Caco-2 (cell line): ENCODE results near the gene NRXN2. TPM values are rescaled to one million over a fixed set of nuclear protein-coding genes. Genes with fewer than 3 reads are reported as not detected.

ENCODE experiments used
- BruUV-seq: library from RNA; stranded (reverse); fragments of 400-500 nt; replicated peaks from 2 replicates; lab custom pipeline; 2021; lab: Mats Ljungman, UMichigan
- CTCF ChIA-PET: fragments of 300-600 bp; sonication (Branson Sonifier 250); formaldehyde crosslinking; loops from one replicate; lab custom pipeline; 2022; ENCODE audit warnings: antibody characterized with exemption; lab: Charles Lee
- POLR2A ChIA-PET: fragments of 300-600 bp; sonication (Branson Sonifier 250); formaldehyde crosslinking; loops from one replicate; lab custom pipeline; 2022; ENCODE audit warnings: antibody characterized with exemption; lab: Charles Lee
- DNase-seq, 2 experiments: peaks; one replicate each; pipeline versions ENCODE4 v3.0.0 to v3.0.0-alpha.2; 2020 to 2022
- H3K27me3 ChIP-seq: replicated peaks from 2 replicates; pipeline ENCODE4 v1.6.0; 2011; ENCODE audit warnings: low read length; ENCODE audit not compliant: control insufficient read depth, insufficient read depth
- H3K36me3 ChIP-seq: 2 replicates; pipeline ENCODE4 v1.5.1; 2011; ENCODE audit warnings: low read length; ENCODE audit not compliant: control insufficient read depth, insufficient read depth
- H3K4me1 ChIP-seq: fragments of 250-450 bp; sonication (Bioruptor Pico); 2 replicates; pipeline ENCODE4 v1.5.1; 2020; ENCODE audit warnings: mild to moderate bottlenecking
- H3K4me3 ChIP-seq: 2 replicates; pipeline ENCODE4 v1.5.1; 2011; ENCODE audit warnings: low read depth, mild to moderate bottlenecking, control low read depth, low read length
- H3K9me3 ChIP-seq: fragments of 250-450 bp; sonication (Bioruptor Pico); 2 replicates; pipeline ENCODE4 v1.5.1; 2020; ENCODE audit warnings: mild to moderate bottlenecking, moderate library complexity
- H3K27ac Mint-ChIP-seq: one replicate; pipeline ENCODE4 v1.8.0; 2022; ENCODE audit warnings: mixed read lengths; ENCODE audit not compliant: unreplicated experiment
- H3K27me3 Mint-ChIP-seq: one replicate; pipeline ENCODE4 v1.8.0; 2022; ENCODE audit warnings: mixed read lengths; ENCODE audit not compliant: insufficient read depth, unreplicated experiment
- H3K36me3 Mint-ChIP-seq: one replicate; pipeline ENCODE4 v1.8.0; 2022; ENCODE audit warnings: mild to moderate bottlenecking, mixed read lengths; ENCODE audit not compliant: insufficient read depth, unreplicated experiment
- H3K4me1 Mint-ChIP-seq: one replicate; pipeline ENCODE4 v1.8.0; 2022; ENCODE audit warnings: low read depth, mixed read lengths; ENCODE audit not compliant: unreplicated experiment
- H3K4me3 Mint-ChIP-seq: one replicate; pipeline ENCODE4 v1.8.0; 2022; ENCODE audit warnings: mild to moderate bottlenecking, moderate library complexity, mixed read lengths; ENCODE audit not compliant: unreplicated experiment
- H3K9me3 Mint-ChIP-seq: one replicate; pipeline ENCODE4 v1.8.0; 2022; ENCODE audit warnings: mixed read lengths; ENCODE audit not compliant: unreplicated experiment
- CTCF ChIP-seq, 2 experiments: fragments of 200-600 bp in 1 of 2; IDR thresholded peaks; 1 replicate in 1 of 2; 2 replicates in 1 of 2; pipeline versions ENCODE4 v1.5.1 to v1.8.0; 2011 to 2022; ENCODE audit warnings: antibody characterized with exemption in 1 of 2, control low read depth in 1 of 2, inconsistent platforms in 1 of 2, low read depth in 1 of 2, low read length in 1 of 2, mild to moderate bottlenecking in 1 of 2, moderate library complexity in 1 of 2; ENCODE audit not compliant: insufficient read depth in 1 of 2, severe bottlenecking in 1 of 2, unreplicated experiment in 1 of 2
- intact Hi-C: fragments of 100-400 bp; cut with micrococcal nuclease; formaldehyde crosslinking; loops from one replicate; pipeline ENCODE4 v1.10.0; 2022; ENCODE audit not compliant: unreplicated experiment
- total RNA-seq: library from RNA; stranded (reverse); gene quantifications from 2 replicates; pipeline ENCODE4 v1.2.3, GENCODE V29; 2022

NRXN2 gene
- total RNA-seq, 1 experiment from 2014 or later: 7.6 TPM

GRCh38 chr11:64726867-64727530 lies 4.0 kb upstream of the NRXN2 start:
- Histone ChIP-seq H3K36me3 (no peaks in the 10 kb centered on the region), H3K4me3 (no peak overlapping the region), H3K4me1 (peaks cover 24% of the 10 kb centered on the region), H3K9me3 (no peaks in the 10 kb centered on the region), H3K27me3 (peaks cover 1% of the 10 kb centered on the region; the same call in 1 of the 2 replicates)
- Mint-ChIP-seq H3K27me3 (peaks cover 5% of the 10 kb centered on the region), H3K36me3 (no peaks in the 10 kb centered on the region), H3K27ac (no peak overlapping the region), H3K4me1 (peaks cover 12% of the 10 kb centered on the region), H3K4me3 (no peak overlapping the region), H3K9me3 (no peaks in the 10 kb centered on the region)
- no peak for TF ChIP-seq CTCF (IDR thresholded peaks at IDR 0.05; ENCODE audit: insufficient read depth in 1 of 2, low read depth in 1 of 2, low read length in 1 of 2, severe bottlenecking in 1 of 2, unreplicated experiment in 1 of 2)
- DNase-seq: no peak
- ChIA-PET CTCF (interaction anchor here (1.0 kb wide), 1 partner anchor 38 kb away, joined by 3 read pairs; no protein-coding TSS in a partner anchor), POLR2A (no interaction called here)
- no TSS peak for BruUV-seq
- intact Hi-C loops: no loop called here

GRCh38 chr11:64726211-64726641 lies 3.2 kb upstream of the NRXN2 start:
- Histone ChIP-seq H3K36me3 (no peaks in the 10 kb centered on the region), H3K4me3 (no peak overlapping the region)
- H3K27me3 Mint-ChIP-seq: peaks cover 5% of the 10 kb centered on the region

More at GRCh38 chr11:64726211-64726641, 3.2 kb upstream of the NRXN2 start:
- Histone ChIP-seq H3K9me3 (no peaks in the 10 kb centered on the region), H3K27me3 (peaks cover 5% of the 10 kb centered on the region; the same call in 1 of the 2 replicates), H3K4me1 (peaks cover 24% of the 10 kb centered on the region)
- intact Hi-C loops: no loop called here
- Mint-ChIP-seq H3K4me3 (no peak overlapping the region), H3K36me3 (no peaks in the 10 kb centered on the region), H3K27ac (no peak overlapping the region), H3K4me1 (peaks cover 12% of the 10 kb centered on the region), H3K9me3 (no peaks in the 10 kb centered on the region)
- TF ChIP-seq CTCF (IDR thresholded peaks at IDR 0.05; ENCODE audit: insufficient read depth in 1 of 2, low read depth in 1 of 2, low read length in 1 of 2, severe bottlenecking in 1 of 2, unreplicated experiment in 1 of 2): no peak
- no peak for DNase-seq
- ChIA-PET POLR2A (no interaction called here), CTCF (interaction anchor here (1.3 to 1.4 kb wide), 2 partner anchors 11 to 22 kb away, joined by 3 to 7 read pairs; no protein-coding TSS in a partner anchor)
- BruUV-seq: no TSS peak
